Measurements from ENCODE around the gene ANKRD40.

ANKRD40 gene

GRCh38 chr17:50693036-50693682 is 14.6 kb downstream of the ANKRD40 start:
- H3K9me3 ChIP-seq = no peaks in the 10 kb centered on the region
- no peak overlapping the region for H3K9ac ChIP-seq
- TF ChIP-seq Cebpa-rat (IDR thresholded peaks at IDR 0.05) = no peak
- H3K36me3 ChIP-seq = peaks cover 63% of the 10 kb centered on the region
- H3K27ac ChIP-seq = no peak overlapping the region
- H3K27me3 ChIP-seq = no peaks in the 10 kb centered on the region
- H4K20me1 ChIP-seq = peaks cover 32% of the 10 kb centered on the region
- H3K4me2 ChIP-seq = no peak overlapping the region
- peaks cover 14% of the 10 kb centered on the region for H3K4me1 ChIP-seq
- H3K4me3 ChIP-seq = no peak overlapping the region

DNA sequence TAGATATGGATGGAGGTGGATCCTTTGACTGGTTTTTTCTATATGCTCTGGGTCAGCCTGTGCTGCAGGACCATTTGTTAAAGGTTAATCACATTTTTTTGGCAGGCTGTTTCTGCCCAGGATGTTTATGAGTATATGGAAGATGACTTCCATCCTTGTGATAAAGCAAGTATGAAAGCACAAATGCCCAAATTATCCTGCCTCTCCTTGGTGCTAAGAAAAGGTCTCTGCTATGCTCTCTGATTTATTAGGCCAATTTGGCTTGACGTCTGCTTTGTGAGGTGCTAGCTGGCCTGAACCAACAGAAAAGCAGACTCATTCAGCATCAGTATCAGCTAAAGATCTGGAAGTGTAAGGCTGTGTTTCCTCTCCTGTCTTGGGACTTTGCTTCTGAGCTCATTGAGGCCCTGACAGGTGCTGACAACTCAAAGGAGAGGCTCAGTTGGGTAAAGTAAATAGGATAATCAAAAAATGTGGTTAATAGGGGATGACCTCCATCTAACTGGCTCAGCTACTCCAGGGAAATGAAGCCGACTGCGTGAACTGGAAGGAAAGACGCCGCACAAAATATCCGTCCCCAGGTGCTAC is 15.2 kb downstream of the ANKRD40 start:
- Histone ChIP-seq H3K27ac (no peak overlapping the region), H3K4me1 (peaks cover 16% of the 10 kb centered on the region)

GRCh38 chr17:50691550-50692447 is 15.9 kb downstream of the ANKRD40 start:
- Histone ChIP-seq H3K27me3 (no peaks in the 10 kb centered on the region), H3K4me1 (peaks cover 16% of the 10 kb centered on the region), H3K27ac (no peak overlapping the region), H3K36me3 (peaks cover 49% of the 10 kb centered on the region), H3K4me2 (no peak overlapping the region), H3K9ac (no peak overlapping the region), H3K4me3 (no peak overlapping the region), H3K9me3 (no peaks in the 10 kb centered on the region), H4K20me1 (peaks cover 20% of the 10 kb centered on the region)
- no peak for TF ChIP-seq Cebpa-rat (IDR thresholded peaks at IDR 0.05)

More for the DNA sequence above, 15.2 kb downstream of the ANKRD40 start:
- H3K36me3 ChIP-seq = peaks cover 57% of the 10 kb centered on the region
- H3K4me2 ChIP-seq = no peak overlapping the region
- H3K4me3 ChIP-seq = no peak overlapping the region
- peaks cover 26% of the 10 kb centered on the region for H4K20me1 ChIP-seq
- H3K9me3 ChIP-seq = no peaks in the 10 kb centered on the region
- H3K9ac ChIP-seq = no peak overlapping the region
- no peak for TF ChIP-seq Cebpa-rat (IDR thresholded peaks at IDR 0.05)
- no peaks in the 10 kb centered on the region for H3K27me3 ChIP-seq

- no peak overlapping the region for H3K4me2 ChIP-seq
- peaks cover 41% of the 10 kb centered on the region for H3K36me3 ChIP-seq
- H3K27ac ChIP-seq = no peak overlapping the region
- no peak overlapping the region for H3K9ac ChIP-seq
- no peak overlapping the region for H3K4me3 ChIP-seq
- TF ChIP-seq Cebpa-rat (IDR thresholded peaks at IDR 0.05) = no peak
- no peaks in the 10 kb centered on the region for H3K27me3 ChIP-seq
- no peaks in the 10 kb centered on the region for H3K9me3 ChIP-seq
- peaks cover 18% of the 10 kb centered on the region for H4K20me1 ChIP-seq
- peaks cover 16% of the 10 kb centered on the region for H3K4me1 ChIP-seq
Measured at GRCh38 chr17:50690887-50691549, 16.7 kb downstream of the ANKRD40 start.

- Histone ChIP-seq H4K20me1 (peaks cover 10% of the 10 kb centered on the region; the same call in 1 of the 2 replicates), H3K27me3 (no peaks in the 10 kb centered on the region), H3K4me2 (no peak overlapping the region), H3K4me1 (peaks cover 16% of the 10 kb centered on the region), H3K36me3 (peaks cover 34% of the 10 kb centered on the region), H3K9ac (no peak overlapping the region), H3K4me3 (no peak overlapping the region), H3K9me3 (no peaks in the 10 kb centered on the region), H3K27ac (no peak overlapping the region)
- no peak for TF ChIP-seq Cebpa-rat (IDR thresholded peaks at IDR 0.05)
Measured at GRCh38 chr17:50689956-50690886, 17.5 kb downstream of the ANKRD40 start.

DNA sequence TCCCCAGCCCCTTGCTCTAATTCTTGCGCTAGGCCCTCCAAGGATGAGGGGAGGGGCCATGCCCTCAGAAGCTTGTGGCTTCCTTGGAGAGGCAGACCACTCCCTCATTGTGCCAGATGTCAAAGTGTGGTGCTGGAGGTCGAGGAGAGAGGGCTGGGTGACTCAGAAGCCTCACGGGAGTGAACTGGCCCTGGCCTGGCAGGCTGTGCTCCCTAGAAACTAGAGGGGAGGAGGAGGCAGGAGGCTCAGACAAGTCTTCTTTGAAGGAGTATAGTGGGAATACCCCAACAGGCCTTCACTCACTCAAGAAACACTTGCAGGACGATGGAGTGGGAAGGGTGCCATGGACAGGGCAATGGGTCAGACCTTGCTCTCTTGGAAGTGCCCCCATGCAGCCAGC is 18.5 kb downstream of the ANKRD40 start:
- Histone ChIP-seq H3K27ac (no peak overlapping the region), H3K4me1 (peaks cover 16% of the 10 kb centered on the region), H3K4me2 (peak overlapping the region; percentile 27), H3K4me3 (no peak overlapping the region), H3K9ac (no peak overlapping the region), H3K9me3 (no peaks in the 10 kb centered on the region), H3K36me3 (peaks cover 25% of the 10 kb centered on the region), H3K27me3 (no peaks in the 10 kb centered on the region), H4K20me1 (peaks cover 9% of the 10 kb centered on the region; the same call in 1 of the 2 replicates)
- TF ChIP-seq Cebpa-rat (IDR thresholded peaks at IDR 0.05) = no peak

GRCh38 chr17:50688245-50688644 is 19.5 kb downstream of the ANKRD40 start:
- no peak overlapping the region for H3K4me2 ChIP-seq

DNA sequence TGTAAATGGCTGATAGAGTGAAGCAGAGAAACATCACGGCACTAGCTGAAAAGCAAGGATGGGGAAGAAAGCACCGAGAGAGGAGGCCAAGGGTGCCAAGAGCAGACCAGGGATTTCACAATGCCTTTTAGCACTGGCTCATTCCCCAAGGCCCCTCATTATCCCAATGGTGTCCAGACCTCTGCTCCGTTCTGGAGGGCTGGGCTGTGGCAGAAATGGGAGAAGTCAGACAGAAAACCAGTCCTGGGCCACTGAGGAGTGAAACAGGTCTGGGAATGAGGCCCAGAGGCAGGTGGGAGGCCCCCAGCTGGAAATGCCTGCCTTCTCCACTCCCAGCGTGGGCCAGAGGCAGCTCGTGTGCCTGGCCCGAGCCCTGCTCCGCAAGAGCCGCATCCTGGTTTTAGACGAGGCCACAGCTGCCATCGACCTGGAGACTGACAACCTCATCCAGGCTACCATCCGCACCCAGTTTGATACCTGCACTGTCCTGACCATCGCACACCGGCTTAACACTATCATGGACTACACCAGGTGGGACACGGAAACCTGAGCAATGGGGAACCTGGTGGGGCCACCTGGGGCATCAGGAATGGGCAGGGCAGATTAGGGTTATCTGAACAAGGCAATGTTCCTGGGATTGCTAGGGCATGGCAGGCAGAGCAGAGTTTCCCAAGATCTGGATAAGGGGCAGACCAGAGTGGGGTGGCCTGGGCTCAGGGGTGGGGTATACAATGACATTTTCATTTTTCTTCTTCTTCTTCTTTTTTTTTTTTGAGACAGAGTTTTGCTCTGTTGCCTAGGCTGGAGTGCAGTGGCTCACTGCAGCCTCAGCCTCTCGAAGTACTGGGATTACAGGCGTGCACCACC is 20.3 kb downstream of the ANKRD40 start:
- no peaks in the 10 kb centered on the region for H3K9me3 ChIP-seq
- H3K4me1 ChIP-seq = peaks cover 16% of the 10 kb centered on the region
- no peak overlapping the region for H3K9ac ChIP-seq
- no peak overlapping the region for H3K4me3 ChIP-seq
- no peak overlapping the region for H3K27ac ChIP-seq
- TF ChIP-seq Cebpa-rat (IDR thresholded peaks at IDR 0.05) = no peak
- H4K20me1 ChIP-seq = 0 out of 2 replicates have a peak, but pooled peaks cover 5% of the 10 kb centered on the region
- H3K27me3 ChIP-seq = no peaks in the 10 kb centered on the region
- peaks cover 7% of the 10 kb centered on the region for H3K36me3 ChIP-seq
- no peak overlapping the region for H3K4me2 ChIP-seq

More at GRCh38 chr17:50688245-50688644, 19.5 kb downstream of the ANKRD40 start:
- peaks cover 15% of the 10 kb centered on the region for H3K36me3 ChIP-seq
- no peak overlapping the region for H3K27ac ChIP-seq
- no peak overlapping the region for H3K9ac ChIP-seq
- H3K4me1 ChIP-seq = peaks cover 16% of the 10 kb centered on the region
- no peak for TF ChIP-seq Cebpa-rat (IDR thresholded peaks at IDR 0.05)
- H3K27me3 ChIP-seq = no peaks in the 10 kb centered on the region
- no peak overlapping the region for H3K4me3 ChIP-seq
- no peaks in the 10 kb centered on the region for H3K9me3 ChIP-seq
- 0 out of 2 replicates have a peak, but pooled peaks cover 9% of the 10 kb centered on the region for H4K20me1 ChIP-seq
